Subcutaneous adipose tissue (tissue), 4 donors: ENCODE measurements around the gene OBP2B. TPM values are rescaled to one million over a fixed set of nuclear protein-coding genes. Genes with fewer than 3 reads are reported as not detected.

Experiments
- CTCF ChIP-seq: fragments of 450-650 bp; IDR thresholded peaks from one replicate; pipeline ENCODE4 v1.5.1; 2016; ENCODE audit warnings: low read depth, mild to moderate bottlenecking, control low read depth, antibody characterized with exemption, moderate library complexity
- total RNA-seq, 4 donors: library from RNA; depleted of rRNA; stranded (reverse); fragments of >200 nt; gene quantifications; one replicate each; pipeline ENCODE4 v1.1.0, GENCODE V29; 2016

The OBP2B gene
- total RNA-seq, 4 donors from 2014 or later, result not detected

GRCh38 chr9:133191989-133192388 lies 17.1 kb downstream of the OBP2B start:
- TF ChIP-seq CTCF, result no peak

GRCh38 chr9:133189826-133190225 lies 19.2 kb downstream of the OBP2B start:
- no peak for TF ChIP-seq CTCF

- no peak for TF ChIP-seq CTCF
These were observed 20.2 kb downstream of the OBP2B start for GRCh38 chr9:133188843-133189180.

GRCh38 chr9:133188006-133188842 lies 20.8 kb downstream of the OBP2B start:
- no peak for TF ChIP-seq CTCF

GRCh38 chr9:133187561-133188005 lies 21.5 kb downstream of the OBP2B start:
- TF ChIP-seq CTCF, result no peak

- no peak for TF ChIP-seq CTCF
These were observed 22.3 kb downstream of the OBP2B start for GRCh38 chr9:133186736-133187135.

- TF ChIP-seq CTCF, result no peak
These were observed 24.1 kb downstream of the OBP2B start for GRCh38 chr9:133184971-133185370.
